ENCODE measurements around the gene SPAG7.

GRCh38 chr17:4982305-4982704 lies 14.7 kb upstream of the SPAG7 start:
- TF ChIP-seq CTCF (IDR thresholded peaks at IDR 0.05) (no peak), POLR2AphosphoS5 (IDR thresholded peaks at IDR 0.05; ENCODE audit: low read depth, low read length) (no peak)

All from Panc1 (cell line).